HepG2 (cell line): ENCODE measurements around the gene ATP8B2. TPM values are rescaled to one million over a fixed set of nuclear protein-coding genes. Genes with fewer than 3 reads are reported as not detected.
A peak's percentile ranks its signal among the peaks of the same experiment; 100 is the strongest.

Experiments
- ATRX ChIP-seq: sonication (generic); formaldehyde crosslinking; IDR thresholded peaks from 2 replicates; pipeline ENCODE4 v1.4.0; 2020; ENCODE audit warnings: missing genetic modification reagents, borderline replicate concordance
- IKZF1 ChIP-seq: fragments of 450-650 bp; IDR thresholded peaks from 2 replicates; pipeline ENCODE4 v1.7.1; 2016
- IRF9 ChIP-seq: sonication (generic); formaldehyde crosslinking; IDR thresholded peaks from 2 replicates; pipeline ENCODE4 v1.8.0; 2022; ENCODE audit warnings: missing genetic modification reagents, mild to moderate bottlenecking, borderline replicate concordance
- KDM4B ChIP-seq: sonication (generic); formaldehyde crosslinking; IDR thresholded peaks from 2 replicates; pipeline ENCODE4 v1.4.0; 2020; ENCODE audit warnings: missing genetic modification reagents
- NCOA5 ChIP-seq: sonication (generic); formaldehyde crosslinking; IDR thresholded peaks from 2 replicates; pipeline ENCODE4 v1.4.0; 2020; ENCODE audit warnings: missing genetic modification reagents
- TEAD3 ChIP-seq: optimal IDR thresholded peaks from 2 replicates; pipeline ENCODE3; 2016; ENCODE audit warnings: borderline replicate concordance
- TFDP1 ChIP-seq: IDR thresholded peaks from 2 replicates; pipeline ENCODE4 v1.6.1; 2016; ENCODE audit warnings: missing compliant biosample characterization, missing genetic modification reagents, borderline replicate concordance
- YEATS2 ChIP-seq: sonication (generic); formaldehyde crosslinking; IDR thresholded peaks from 2 replicates; pipeline ENCODE4 v1.4.0; 2020; ENCODE audit warnings: missing genetic modification reagents, borderline replicate concordance
- ZBTB20 ChIP-seq: sonication (generic); formaldehyde crosslinking; IDR thresholded peaks from 2 replicates; pipeline ENCODE4 v1.8.1; 2023; ENCODE audit warnings: missing genetic modification reagents, low read depth, mild to moderate bottlenecking, borderline replicate concordance
- ZKSCAN8 ChIP-seq: IDR thresholded peaks from 2 replicates; pipeline ENCODE4 v1.6.1; 2016; ENCODE audit warnings: borderline replicate concordance, missing genetic modification reagents, missing compliant biosample characterization
- ZNF121 ChIP-seq: sonication (generic); formaldehyde crosslinking; IDR thresholded peaks from 2 replicates; pipeline ENCODE4 v1.5.0; 2020; ENCODE audit warnings: mild to moderate bottlenecking, missing genetic modification reagents
- ZNF143 ChIP-seq: sonication (generic); formaldehyde crosslinking; IDR thresholded peaks from 2 replicates; pipeline ENCODE4 v1.4.0; 2020; ENCODE audit warnings: missing genetic modification reagents
- ZNF256 ChIP-seq: sonication (generic); formaldehyde crosslinking; conservative IDR thresholded peaks from 2 replicates; pipeline ENCODE4 v1.4.0; 2020; ENCODE audit warnings: missing genetic modification reagents
- ZNF263 ChIP-seq: sonication (generic); formaldehyde crosslinking; IDR thresholded peaks from 2 replicates; pipeline ENCODE4 v1.4.0; 2020; ENCODE audit warnings: missing genetic modification reagents
- ZNF335 ChIP-seq: sonication (generic); formaldehyde crosslinking; IDR thresholded peaks from 2 replicates; pipeline ENCODE4 v1.4.0; 2020; ENCODE audit warnings: missing genetic modification reagents
- ZNF44 ChIP-seq: sonication (generic); formaldehyde crosslinking; IDR thresholded peaks from 2 replicates; pipeline ENCODE4 v1.5.1; 2020; ENCODE audit warnings: mild to moderate bottlenecking, missing genetic modification reagents
- ZNF552 ChIP-seq: sonication (generic); formaldehyde crosslinking; IDR thresholded peaks from 2 replicates; pipeline ENCODE4 v1.9.0; 2022; ENCODE audit warnings: missing genetic modification reagents, mild to moderate bottlenecking, borderline replicate concordance
- ZNF777 ChIP-seq: sonication (generic); formaldehyde crosslinking; IDR thresholded peaks from 2 replicates; pipeline ENCODE4 v1.4.0; 2020; ENCODE audit warnings: missing genetic modification reagents
- ZNF879 ChIP-seq: sonication (generic); formaldehyde crosslinking; IDR thresholded peaks from 2 replicates; pipeline ENCODE4 v1.8.1; 2023; ENCODE audit warnings: missing genetic modification reagents
- polyA plus RNA-seq, 8 experiments: library from polyadenylated mRNA; depleted of rRNA in 3 of 8; stranded (reverse) in 7 of 8; unstranded in 1 of 8; fragments of >200 nt; fragmentation: Illumina TruSeq in 4 of 8; extraction: Trizol in 4 of 8; gene quantifications; 2 replicates each; pipeline versions ENCODE4 v1.2.1 to v1.2.3, GENCODE V29; 2011 to 2016; ENCODE audit warnings: low read depth in 4 of 8, missing spikeins in 1 of 8, mixed read lengths in 1 of 8; ENCODE audit not compliant: insufficient read depth in 1 of 8
- total RNA-seq, 5 experiments: library from RNA; depleted of rRNA; stranded (reverse); fragments of >200 nt; fragmentation: Illumina TruSeq; extraction: Trizol; gene quantifications; 2 replicates each; pipeline ENCODE4 v1.2.3, GENCODE V29; 2016; ENCODE audit warnings: low read depth in 1 of 5
- TF ChIP-seq, protein P1 (sequence below): sonication (generic); formaldehyde crosslinking; IDR thresholded peaks from 2 replicates; pipeline ENCODE4 v1.8.1; 2022; ENCODE audit warnings: low read depth, mild to moderate bottlenecking, missing genetic modification reagents
- TF ChIP-seq, protein P2 (sequence below): sonication (generic); formaldehyde crosslinking; conservative IDR thresholded peaks from 2 replicates; pipeline ENCODE4 v1.5.0; 2020; ENCODE audit warnings: missing genetic modification reagents
- TF ChIP-seq, protein P3 (sequence below): sonication (generic); formaldehyde crosslinking; IDR thresholded peaks from 2 replicates; pipeline ENCODE4 v1.4.0; 2020; ENCODE audit warnings: missing genetic modification reagents

ATP8B2 gene
- total and polyA plus RNA-seq, 2 of the 13 experiments (the other 11 are each of a cell fraction or from before 2014, with no cell fraction given) = 20.4 to 39.3 TPM

DNA sequence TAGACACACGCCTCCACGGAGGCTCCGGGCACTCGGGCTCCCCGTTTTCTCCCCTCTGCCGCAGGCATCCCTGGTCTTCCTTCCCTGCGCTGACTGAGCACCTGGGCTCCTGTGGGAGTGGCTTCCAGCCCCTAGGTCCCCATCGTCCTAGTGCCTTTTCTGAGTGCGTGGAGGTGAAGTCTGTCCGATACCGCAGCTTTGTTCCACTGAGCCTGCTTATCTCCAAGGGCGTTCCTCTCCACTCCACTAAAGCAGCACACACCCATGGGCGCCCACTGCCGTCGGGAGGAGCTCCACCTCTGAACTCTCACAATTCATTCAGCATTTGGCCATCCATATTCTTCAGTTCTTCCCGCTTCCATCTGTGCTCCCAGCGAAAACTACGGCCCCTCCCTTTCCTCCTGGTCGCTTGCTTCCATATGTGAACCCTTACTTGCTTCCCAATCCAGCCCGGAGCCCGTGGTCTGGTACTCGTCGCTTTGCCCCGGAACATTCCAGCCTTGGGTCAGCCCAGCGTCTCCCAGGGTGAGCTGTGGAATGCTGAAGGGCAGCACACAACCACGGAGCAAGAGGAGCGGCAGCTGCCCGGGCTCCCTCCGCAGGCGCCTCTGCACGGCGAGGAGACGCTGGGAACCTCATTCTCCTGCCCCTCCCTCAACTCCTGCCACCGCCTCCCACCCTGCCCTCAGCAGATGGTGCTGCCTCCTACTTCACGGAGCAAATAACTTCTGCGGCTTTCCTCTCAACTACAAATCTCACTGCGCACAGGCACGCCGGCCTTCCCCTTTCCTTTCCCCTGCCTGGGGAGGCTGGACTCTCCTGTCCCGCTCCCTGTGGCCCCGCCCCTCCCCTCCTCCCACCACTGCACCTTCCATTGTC lies 27.5 kb downstream of the ATP8B2 start (continued):
- TF ChIP-seq, protein P1, sequence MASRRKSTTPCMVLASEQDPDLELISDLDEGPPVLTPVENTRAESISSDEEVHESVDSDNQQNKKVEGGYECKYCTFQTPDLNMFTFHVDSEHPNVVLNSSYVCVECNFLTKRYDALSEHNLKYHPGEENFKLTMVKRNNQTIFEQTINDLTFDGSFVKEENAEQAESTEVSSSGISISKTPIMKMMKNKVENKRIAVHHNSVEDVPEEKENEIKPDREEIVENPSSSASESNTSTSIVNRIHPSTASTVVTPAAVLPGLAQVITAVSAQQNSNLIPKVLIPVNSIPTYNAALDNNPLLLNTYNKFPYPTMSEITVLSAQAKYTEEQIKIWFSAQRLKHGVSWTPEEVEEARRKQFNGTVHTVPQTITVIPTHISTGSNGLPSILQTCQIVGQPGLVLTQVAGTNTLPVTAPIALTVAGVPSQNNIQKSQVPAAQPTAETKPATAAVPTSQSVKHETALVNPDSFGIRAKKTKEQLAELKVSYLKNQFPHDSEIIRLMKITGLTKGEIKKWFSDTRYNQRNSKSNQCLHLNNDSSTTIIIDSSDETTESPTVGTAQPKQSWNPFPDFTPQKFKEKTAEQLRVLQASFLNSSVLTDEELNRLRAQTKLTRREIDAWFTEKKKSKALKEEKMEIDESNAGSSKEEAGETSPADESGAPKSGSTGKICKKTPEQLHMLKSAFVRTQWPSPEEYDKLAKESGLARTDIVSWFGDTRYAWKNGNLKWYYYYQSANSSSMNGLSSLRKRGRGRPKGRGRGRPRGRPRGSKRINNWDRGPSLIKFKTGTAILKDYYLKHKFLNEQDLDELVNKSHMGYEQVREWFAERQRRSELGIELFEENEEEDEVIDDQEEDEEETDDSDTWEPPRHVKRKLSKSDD (CRISPR knock-in tag) = no peak
- TF ChIP-seq TFDP1 (CRISPR knock-in tag) = peak; percentile 16; the same call in 1 of the 2 replicates
- no peak for TF ChIP-seq IKZF1
- no peak for TF ChIP-seq NCOA5 (CRISPR knock-in tag)
- TF ChIP-seq ZNF44 (CRISPR knock-in tag) = no peak
- TF ChIP-seq, protein P2, sequence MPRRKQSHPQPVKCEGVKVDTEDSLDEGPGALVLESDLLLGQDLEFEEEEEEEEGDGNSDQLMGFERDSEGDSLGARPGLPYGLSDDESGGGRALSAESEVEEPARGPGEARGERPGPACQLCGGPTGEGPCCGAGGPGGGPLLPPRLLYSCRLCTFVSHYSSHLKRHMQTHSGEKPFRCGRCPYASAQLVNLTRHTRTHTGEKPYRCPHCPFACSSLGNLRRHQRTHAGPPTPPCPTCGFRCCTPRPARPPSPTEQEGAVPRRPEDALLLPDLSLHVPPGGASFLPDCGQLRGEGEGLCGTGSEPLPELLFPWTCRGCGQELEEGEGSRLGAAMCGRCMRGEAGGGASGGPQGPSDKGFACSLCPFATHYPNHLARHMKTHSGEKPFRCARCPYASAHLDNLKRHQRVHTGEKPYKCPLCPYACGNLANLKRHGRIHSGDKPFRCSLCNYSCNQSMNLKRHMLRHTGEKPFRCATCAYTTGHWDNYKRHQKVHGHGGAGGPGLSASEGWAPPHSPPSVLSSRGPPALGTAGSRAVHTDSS (CRISPR knock-in tag) = no peak
- TF ChIP-seq, protein P3, sequence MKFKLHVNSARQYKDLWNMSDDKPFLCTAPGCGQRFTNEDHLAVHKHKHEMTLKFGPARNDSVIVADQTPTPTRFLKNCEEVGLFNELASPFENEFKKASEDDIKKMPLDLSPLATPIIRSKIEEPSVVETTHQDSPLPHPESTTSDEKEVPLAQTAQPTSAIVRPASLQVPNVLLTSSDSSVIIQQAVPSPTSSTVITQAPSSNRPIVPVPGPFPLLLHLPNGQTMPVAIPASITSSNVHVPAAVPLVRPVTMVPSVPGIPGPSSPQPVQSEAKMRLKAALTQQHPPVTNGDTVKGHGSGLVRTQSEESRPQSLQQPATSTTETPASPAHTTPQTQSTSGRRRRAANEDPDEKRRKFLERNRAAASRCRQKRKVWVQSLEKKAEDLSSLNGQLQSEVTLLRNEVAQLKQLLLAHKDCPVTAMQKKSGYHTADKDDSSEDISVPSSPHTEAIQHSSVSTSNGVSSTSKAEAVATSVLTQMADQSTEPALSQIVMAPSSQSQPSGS (CRISPR knock-in tag) = 0 out of 2 replicates have a peak, but pooled peaks have one; percentile 21
- no peak for TF ChIP-seq ZNF552 (CRISPR knock-in tag)
- no peak for TF ChIP-seq ZNF143
- peak; percentile 29; the same call in 1 of the 2 replicates for TF ChIP-seq ZNF263 (CRISPR knock-in tag)
- 0 out of 2 replicates have a peak, but pooled peaks have one; percentile 33 for TF ChIP-seq ZNF777 (CRISPR knock-in tag)
- TF ChIP-seq ZBTB20 (CRISPR knock-in tag) = no peak
- TF ChIP-seq ATRX (CRISPR knock-in tag) = no peak
- TF ChIP-seq TEAD3 = peak; percentile 37
- no peak for TF ChIP-seq ZNF256 (CRISPR knock-in tag)
- TF ChIP-seq KDM4B (CRISPR knock-in tag) = no peak
- peak; percentile 91 for TF ChIP-seq ZNF121 (CRISPR knock-in tag)
- TF ChIP-seq YEATS2 = no peak
- TF ChIP-seq ZNF335 (CRISPR knock-in tag) = peak; percentile 65; the same call in 1 of the 2 replicates
- no peak for TF ChIP-seq ZNF879 (CRISPR knock-in tag)
- no peak for TF ChIP-seq IRF9 (CRISPR knock-in tag)
- peak; percentile 6; the same call in 1 of the 2 replicates for TF ChIP-seq ZKSCAN8 (CRISPR knock-in tag)
